Astrocyte of the cerebellum (primary cell): Measurements from ENCODE around the gene INAFM2.

Experiments
- DNase-seq: peaks from one replicate; pipeline ENCODE4 v3.0.0-alpha.2; 2011; ENCODE audit warnings: low read depth
- H3K4me3 ChIP-seq: 2 replicates; pipeline ENCODE4 v1.5.1; 2011; ENCODE audit warnings: mild to moderate bottlenecking, low read depth, low read length, moderate library complexity
- in situ Hi-C: cut with HindIII; loops from 2 replicates; pipeline ENCODE4 v1.10.0; 2017; ENCODE audit warnings: low sequenced_read_pairs
- TF ChIP-seq, protein P1 (sequence below): IDR thresholded peaks from 2 replicates; pipeline ENCODE4 v1.5.1; 2012; ENCODE audit warnings: low read length, low read depth, moderate library complexity, mild to moderate bottlenecking; ENCODE audit errors: missing control alignments

INAFM2 gene

DNA sequence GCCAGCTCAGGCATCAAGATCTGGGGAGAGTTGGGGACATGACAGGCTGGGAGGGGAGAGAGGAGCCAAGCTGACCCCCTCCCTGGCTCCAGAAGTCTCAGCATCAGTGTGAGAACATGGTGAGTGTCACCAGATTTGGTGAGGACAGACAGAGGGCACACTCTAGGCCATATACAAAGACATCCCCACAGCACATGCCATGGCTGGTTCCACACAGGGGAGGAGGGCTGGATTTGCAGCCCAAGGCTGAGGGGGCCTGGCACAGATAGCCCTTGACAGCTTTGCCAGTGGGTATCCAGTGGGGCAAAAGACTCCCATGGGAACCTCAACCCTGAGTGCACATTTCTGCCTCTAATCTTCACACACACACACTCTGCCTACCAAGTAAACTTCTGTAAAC is 30.5 kb upstream of the INAFM2 start:
- H3K4me3 ChIP-seq: no peak overlapping the region
- no peak for DNase-seq
- in situ Hi-C loops: no loop called here
- TF ChIP-seq, protein P1, sequence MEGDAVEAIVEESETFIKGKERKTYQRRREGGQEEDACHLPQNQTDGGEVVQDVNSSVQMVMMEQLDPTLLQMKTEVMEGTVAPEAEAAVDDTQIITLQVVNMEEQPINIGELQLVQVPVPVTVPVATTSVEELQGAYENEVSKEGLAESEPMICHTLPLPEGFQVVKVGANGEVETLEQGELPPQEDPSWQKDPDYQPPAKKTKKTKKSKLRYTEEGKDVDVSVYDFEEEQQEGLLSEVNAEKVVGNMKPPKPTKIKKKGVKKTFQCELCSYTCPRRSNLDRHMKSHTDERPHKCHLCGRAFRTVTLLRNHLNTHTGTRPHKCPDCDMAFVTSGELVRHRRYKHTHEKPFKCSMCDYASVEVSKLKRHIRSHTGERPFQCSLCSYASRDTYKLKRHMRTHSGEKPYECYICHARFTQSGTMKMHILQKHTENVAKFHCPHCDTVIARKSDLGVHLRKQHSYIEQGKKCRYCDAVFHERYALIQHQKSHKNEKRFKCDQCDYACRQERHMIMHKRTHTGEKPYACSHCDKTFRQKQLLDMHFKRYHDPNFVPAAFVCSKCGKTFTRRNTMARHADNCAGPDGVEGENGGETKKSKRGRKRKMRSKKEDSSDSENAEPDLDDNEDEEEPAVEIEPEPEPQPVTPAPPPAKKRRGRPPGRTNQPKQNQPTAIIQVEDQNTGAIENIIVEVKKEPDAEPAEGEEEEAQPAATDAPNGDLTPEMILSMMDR: no peak

DNA sequence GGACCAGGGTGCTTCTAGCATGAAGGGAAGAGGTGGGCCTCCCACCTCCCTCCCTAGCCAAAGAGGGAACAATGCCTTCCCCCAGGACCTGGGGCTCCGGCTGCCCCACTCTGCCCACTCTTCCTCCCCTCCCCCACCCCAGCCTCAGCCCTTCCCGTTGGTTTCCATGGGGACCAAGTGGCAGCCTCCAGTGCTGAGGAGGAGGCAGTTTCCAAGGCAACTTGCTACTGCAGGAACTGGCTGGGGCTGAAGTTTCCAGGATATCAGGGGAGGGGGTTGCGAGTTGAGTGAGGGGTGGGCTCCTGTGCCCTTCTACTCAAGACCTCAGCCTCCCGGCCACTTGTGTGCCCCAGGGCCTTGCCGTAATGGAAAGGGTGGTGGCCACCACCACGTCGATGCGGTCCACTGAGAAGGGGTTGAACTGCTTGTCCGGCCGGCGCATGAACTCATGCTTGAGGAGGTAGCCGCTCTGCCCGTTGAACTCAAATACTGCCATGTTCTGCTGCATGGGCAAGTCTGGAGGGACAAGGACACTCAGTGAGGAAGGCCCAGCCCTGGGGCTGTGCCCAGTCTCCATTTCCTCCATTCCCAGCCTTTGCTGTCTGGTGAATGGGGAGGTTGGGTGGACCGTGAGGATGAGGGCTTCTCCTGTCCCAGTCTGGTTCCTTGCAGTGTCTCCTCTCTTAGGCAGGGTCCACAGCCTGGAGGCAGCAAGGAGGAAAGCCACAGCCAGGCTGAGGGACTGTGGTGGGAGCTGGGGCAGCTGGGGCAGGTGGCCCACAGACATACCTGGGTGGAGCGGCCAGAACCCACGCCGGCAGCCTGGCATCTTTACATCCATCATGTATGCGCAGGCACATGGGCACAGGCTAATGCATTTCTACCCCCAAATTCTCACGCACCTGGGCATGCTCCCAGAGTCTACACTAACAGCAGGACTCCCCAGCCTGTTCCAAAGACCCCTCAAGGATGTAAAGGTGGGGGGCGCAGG is 29.3 kb upstream of the INAFM2 start:
- TF ChIP-seq, protein P1: no peak
- DNase-seq: no peak
- H3K4me3 ChIP-seq: no peak overlapping the region
- in situ Hi-C loops: no loop called here

DNA sequence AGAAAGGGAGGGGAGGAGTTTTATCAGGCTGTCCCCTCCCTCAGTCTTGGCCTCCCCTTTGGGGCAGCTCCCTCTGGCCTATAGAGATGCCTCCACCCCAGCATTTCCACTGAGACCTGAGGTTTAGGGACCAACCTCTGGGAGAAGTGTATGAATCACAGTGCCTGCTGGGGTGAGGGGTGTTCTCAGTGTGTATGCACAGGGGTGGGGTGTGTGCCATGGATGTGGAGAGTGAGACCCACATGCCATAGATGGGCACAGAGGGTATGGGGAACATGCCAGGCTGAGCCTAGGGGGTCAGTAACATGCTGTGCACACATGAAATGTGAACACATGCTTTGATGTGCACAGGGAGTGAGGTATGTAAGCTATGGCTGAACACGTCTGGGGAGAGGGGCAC is 28.2 kb upstream of the INAFM2 start:
- in situ Hi-C loops: no loop called here
- DNase-seq: no peak
- no peak overlapping the region for H3K4me3 ChIP-seq
- TF ChIP-seq, protein P1: no peak

DNA sequence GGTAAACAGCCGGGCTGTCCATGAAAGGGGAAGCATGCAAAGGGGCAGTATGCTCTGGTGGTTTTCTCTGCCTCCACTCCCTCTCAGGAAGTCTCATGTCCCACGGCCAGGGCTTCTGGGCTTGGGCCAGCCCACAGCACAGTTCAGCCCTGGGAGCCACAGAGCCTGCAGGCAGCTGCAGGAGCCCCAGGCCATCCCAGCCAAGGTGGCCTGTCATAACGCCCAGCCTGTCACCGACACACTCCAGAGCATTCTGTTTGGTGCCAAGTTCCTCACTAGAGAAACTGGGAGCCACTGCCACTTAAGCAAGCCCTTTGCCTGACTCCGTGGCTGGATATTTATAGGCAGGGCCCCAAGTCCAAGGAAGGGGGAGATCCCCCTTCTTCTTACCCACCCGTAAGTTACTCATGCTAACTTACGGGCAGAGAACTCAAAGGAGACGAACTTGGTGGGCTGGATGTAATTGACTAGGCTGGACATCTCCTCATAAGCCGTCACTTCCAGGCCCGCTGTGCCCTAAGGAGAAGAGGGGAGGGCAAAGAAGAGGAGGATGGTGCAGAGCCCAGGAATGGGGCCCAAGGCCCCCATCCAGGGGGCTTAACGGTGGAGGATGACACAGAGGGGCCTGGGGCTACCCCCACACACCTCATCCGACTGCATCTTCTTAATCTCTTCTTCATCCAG is 27.5 kb upstream of the INAFM2 start:
- no peak for DNase-seq
- no peak overlapping the region for H3K4me3 ChIP-seq
- TF ChIP-seq, protein P1: no peak
- in situ Hi-C loops: no loop called here

DNA sequence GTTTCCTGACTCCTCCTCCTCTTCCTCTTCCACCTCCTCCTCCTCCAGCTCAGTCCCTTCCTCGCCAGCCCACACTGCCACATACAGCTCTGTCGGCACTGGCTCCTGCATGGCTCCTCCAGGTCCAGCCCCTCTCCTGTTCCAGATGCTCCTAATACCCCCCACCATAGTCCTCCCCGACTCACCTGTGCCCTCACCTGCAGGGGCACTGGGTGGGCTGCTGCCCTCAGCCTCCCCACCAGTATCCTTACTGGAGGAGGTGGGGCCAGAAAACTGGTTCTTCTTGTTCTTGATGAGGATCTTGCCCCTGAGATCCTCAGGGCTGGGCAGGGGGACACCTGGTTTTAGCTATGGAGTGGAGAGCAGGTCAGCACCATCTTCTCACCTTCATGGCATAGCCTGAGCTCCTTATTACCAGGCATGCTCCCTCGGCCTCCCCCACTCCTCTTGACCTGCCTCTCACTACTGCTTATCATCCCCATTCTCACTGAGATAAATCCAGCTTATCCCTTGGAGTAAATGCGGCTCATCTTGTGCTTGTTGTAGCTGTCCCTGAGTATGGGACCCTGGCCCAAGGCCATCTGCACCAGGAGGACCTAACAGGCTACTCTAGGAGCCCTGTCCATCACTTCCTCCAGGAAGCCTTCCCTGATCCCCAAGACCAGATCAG is 26.8 kb upstream of the INAFM2 start:
- TF ChIP-seq, protein P1: no peak
- DNase-seq: no peak
- in situ Hi-C loops: no loop called here
- no peak overlapping the region for H3K4me3 ChIP-seq

DNA sequence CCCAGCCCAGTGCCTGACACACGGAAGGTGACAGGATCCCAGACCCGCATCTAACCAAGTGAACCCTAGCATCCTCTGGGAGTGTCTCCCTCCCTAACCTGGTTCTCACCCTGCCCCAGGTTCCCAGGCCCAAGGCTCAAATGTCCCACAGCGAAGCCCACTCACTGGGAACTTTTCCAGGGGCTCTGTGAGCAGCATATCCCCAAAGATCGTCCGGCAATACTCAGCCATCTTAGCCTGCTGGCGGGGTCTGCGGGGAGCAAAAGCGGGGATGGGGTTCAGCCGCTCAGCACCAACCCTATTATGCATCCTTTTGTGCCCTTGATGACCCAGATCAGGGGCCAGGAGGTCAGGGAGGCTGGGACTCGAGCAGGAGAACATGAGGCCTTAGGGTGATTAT is 26.1 kb upstream of the INAFM2 start:
- in situ Hi-C loops: no loop called here
- DNase-seq: no peak
- TF ChIP-seq, protein P1: no peak
- H3K4me3 ChIP-seq: no peak overlapping the region
